SK-N-SH (cell line): ENCODE measurements around the gene TDRD9.

Experiments used
- CHD2 ChIP-seq: fragments of 150-350 bp; IDR thresholded peaks from 2 replicates; pipeline ENCODE4 v1.6.1; 2018; ENCODE audit warnings: low read length; ENCODE audit not compliant: partially characterized antibody
- FOSL2 ChIP-seq: IDR thresholded peaks from 2 replicates; pipeline ENCODE4 v1.4.0; 2012; ENCODE audit warnings: low read depth, mild to moderate bottlenecking, moderate library complexity, borderline replicate concordance
- IRF3 ChIP-seq: fragments of 150-350 bp; IDR thresholded peaks from 2 replicates; pipeline ENCODE4 v1.6.1; 2016; ENCODE audit warnings: mild to moderate bottlenecking, low read depth, low read length
- REST ChIP-seq: IDR thresholded peaks from 2 replicates; pipeline ENCODE4 v1.6.1; 2012; ENCODE audit warnings: mild to moderate bottlenecking, low read depth, low read length, moderate library complexity
- USF1 ChIP-seq: IDR thresholded peaks from 2 replicates; pipeline ENCODE4 v1.4.0; 2012; ENCODE audit warnings: low read depth, borderline replicate concordance

- TF ChIP-seq IRF3 (no peak), REST (no peak), FOSL2 (no peak), CHD2 (no peak), USF1 (no peak)
These were observed 147.4 kb downstream of the TDRD9 start for GRCh38 chr14:104075530-104076151.
